GM12892 (cell line): ENCODE results near the gene MYO7B.

Experiments used
- POLR2A ChIP-seq: IDR thresholded peaks from 2 replicates; pipeline ENCODE4 v1.6.1; 2011; ENCODE audit warnings: low read depth, low read length, control low read depth
- POLR2AphosphoS5 ChIP-seq: IDR thresholded peaks from 2 replicates; pipeline ENCODE4 v1.6.1; 2011; ENCODE audit warnings: low read depth, low read length, control low read depth
- TAF1 ChIP-seq: IDR thresholded peaks from 2 replicates; pipeline ENCODE4 v1.6.1; 2011; ENCODE audit warnings: low read depth, mild to moderate bottlenecking, control low read depth, low read length, borderline replicate concordance

- TF ChIP-seq POLR2A (no peak), POLR2AphosphoS5 (no peak), TAF1 (no peak)
These were observed 135.4 kb downstream of the MYO7B start for GRCh38 chr2:127670957-127671290.
